GM18508 (cell line): ENCODE measurements around the gene CST7.
"Not testable (repeated sequence)": the region's sequence is repeated elsewhere in the genome, so short reads cannot be mapped to it uniquely, and the experiment has no call there.

ENCODE experiments used
- ATAC-seq: cut with Tn5 transposase; IDR thresholded peaks from one replicate; pipeline ENCODE4 v1.9.1; 2021; ENCODE audit warnings: moderate number of reproducible peaks; ENCODE audit not compliant: insufficient read depth, unreplicated experiment

The CST7 gene, protein sequence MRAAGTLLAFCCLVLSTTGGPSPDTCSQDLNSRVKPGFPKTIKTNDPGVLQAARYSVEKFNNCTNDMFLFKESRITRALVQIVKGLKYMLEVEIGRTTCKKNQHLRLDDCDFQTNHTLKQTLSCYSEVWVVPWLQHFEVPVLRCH

DNA sequence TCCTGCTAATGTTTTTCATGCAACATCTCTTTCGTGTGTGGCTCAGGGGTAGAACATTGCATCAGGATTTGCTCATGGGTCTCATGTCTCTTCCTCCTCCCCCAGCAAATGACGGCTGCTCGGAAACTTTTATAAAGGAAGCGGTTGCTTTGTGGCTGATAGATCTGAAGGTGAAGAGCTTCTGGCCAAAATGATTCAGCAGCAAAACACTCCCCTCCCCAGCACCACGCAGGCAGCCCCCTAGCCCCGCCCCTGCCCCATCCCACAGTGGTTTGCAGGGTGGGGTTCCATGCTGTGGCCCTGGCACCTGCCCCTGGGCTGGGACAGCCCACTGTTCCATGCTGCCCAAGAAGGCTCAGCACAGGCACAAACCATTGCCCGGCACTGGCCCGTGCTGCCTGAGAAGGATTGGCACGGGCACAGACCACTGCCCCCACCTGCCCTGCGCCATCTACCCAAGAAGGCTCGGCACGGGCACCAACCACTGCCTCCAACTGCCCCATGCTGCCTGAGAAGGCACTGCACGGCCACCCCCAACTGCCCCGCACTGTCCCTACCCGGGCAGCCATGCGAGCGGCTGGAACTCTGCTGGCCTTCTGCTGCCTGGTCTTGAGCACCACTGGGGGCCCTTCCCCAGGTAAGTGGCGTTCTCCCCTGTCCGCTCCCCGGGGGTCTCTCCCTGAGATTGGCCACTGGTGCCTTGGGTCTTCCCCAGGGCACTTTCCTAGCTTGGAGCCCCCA lies at the start of gene CST7:
Gene CST7, plus strand, starts transcription at position 331 of the 741 bp plus-strand sequence. Its CDS starts 237 bp downstream, at position 568.
- ATAC-seq = no peak

DNA sequence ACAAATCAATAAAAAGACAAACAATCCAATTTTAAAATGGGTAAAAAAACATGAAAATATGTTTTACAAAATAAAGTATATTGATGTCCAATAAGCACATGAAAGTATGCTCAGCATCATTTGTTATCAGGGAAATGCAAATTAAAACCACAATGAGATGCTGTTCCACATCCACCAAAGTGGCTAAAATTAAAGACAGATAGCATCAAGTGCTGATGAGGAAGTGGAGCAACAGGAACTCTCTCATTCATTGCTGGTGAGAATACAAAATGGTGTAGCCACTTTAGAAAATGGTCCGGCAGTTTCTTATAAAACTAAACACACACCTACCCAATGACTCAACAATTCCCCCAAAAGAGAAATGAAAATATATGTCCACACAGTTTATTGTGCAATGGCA lies 42.3 kb upstream of the CST7 start:
- no peak for ATAC-seq

DNA sequence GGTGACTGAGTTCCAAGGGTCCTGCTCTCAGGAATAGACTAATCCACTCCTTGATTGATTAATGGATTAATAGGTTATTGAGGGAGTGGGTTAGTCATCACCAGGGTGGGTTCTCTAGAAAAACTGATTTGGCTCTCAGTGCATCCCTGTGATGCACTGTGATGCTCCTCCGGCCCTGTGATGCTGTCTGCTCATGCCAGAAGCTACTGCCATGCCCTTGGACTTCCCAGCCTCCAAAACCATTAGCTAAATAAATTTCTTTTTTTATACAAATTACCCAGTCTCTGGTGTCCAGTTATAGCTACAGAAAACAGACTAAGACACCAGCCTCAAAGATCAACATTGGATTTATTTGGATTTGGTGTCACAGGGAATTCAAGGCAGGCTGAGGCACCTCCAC lies 40.4 kb upstream of the CST7 start:
- no peak for ATAC-seq

DNA sequence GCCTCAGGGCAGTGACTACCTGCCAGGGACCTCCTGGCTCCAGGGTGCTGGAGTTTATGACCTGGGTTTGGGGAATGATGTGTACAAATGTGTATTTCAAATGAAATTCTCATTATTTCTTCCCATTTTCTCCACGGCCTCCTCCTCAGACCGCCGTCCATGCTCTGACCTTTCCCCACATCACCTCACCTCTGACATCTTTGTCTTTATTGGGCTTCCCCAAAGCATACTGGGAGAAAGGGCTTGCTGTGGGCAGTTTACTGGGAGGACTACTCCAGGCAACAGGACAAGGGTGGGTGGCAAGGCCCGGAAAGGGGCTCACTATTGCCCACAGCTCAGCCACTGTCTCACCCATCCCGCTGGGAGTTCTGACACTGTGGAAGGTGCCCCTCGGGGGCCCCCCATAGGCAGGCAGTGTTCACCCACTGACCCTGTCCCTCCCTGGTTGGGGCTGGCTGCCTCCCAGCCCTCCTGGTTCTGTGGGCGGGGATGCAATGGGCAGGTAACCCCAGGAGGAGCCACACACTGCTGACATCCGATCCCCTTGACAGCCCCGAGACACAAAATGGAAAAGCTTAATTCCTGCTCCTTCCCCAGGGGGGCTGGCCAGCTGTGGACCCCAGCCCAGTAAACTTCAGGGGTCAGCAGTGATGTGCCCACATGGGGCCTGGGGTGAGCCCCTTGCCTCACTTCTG lies 39.8 kb upstream of the CST7 start:
- ATAC-seq = no peak

DNA sequence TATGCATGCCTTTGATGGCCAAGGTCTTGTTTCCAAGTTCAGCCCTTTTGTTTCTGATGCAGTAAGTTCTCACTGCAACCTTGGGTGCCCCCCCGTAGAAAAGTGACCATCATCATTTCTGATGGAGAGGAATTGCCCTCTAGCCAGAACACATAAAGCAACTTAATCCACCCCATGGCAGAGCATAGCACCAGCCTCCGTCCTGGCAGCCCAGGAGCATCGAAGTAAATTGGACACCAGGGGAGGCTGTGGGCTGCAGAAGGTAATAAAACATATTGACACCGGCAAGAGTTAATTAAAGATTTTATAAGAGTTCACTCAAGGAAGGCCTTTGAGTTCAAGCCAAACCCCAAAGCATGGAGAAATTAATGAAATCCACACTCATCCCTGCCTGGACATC lies 39.2 kb upstream of the CST7 start:
- ATAC-seq = no peak

DNA sequence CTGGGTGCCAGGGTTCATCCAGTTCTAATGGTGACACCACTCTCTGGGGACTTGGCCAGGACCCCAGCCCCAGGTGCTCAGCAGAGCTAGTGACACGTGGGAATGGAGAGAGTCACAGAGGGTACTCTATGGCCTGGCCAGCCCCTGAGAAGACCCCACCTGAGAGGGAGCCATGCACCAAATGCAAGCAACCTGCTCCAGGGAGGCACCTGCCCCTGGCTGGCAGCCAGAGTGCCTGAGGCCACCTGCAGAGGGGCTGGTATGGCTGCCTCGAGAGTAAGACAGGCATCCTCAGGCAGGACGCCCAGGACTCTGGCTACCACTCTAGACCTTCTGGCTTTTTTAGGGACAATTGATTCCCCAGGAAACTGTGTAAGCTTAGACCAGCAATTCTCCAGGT lies 38.6 kb upstream of the CST7 start:
- ATAC-seq = no peak

DNA sequence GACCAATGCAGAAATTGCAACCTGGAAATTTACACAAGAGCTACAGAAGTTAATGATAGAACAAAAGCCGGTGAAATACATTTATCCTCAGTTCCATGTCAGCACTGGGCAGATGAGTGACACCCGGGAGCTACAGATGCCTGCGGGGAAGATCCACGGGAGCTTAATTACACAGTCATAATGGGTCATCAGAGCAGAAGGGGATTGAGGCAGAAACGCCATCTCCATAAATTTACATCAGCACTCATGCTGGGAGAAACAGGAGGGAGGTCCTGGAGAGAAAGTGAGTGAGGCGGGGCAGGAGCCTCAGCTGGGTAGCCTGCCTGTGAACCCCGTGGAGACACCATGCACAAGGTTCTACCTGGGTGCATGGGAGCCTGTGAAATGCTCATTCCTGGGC lies 37.6 kb upstream of the CST7 start:
- no peak for ATAC-seq

DNA sequence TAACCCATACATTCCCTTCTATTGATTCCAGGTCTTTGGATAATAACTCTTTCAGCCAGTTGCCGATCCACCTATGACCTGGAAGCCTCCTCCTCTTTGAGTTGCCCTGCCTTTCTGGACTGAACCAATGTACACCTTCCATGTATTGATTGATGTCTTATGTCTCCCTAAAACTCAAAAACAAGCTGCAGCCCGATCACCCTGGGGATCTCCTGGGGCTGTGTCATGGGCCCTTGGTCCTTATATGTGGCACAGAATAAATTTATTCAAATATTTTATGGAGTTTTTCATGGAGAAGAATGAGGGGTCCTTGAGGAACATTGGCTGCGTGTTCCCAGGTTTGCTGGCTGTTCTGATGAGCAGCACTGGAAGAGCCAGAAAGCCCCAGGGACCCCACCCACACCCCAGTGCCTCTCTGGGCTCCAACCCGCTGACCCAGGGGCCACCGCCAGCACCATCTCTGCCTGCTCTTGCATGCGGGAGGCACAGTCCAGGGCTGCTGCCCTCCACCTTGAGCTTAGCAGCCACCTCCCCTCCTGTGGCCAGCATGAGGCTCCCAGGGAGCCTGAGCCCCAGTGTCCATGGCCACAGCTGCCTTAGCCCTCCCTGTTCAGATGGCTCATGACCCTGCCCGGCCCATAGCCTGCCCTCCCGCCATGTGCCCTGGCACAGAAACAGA lies 36.5 kb upstream of the CST7 start:
- ATAC-seq = no peak

DNA sequence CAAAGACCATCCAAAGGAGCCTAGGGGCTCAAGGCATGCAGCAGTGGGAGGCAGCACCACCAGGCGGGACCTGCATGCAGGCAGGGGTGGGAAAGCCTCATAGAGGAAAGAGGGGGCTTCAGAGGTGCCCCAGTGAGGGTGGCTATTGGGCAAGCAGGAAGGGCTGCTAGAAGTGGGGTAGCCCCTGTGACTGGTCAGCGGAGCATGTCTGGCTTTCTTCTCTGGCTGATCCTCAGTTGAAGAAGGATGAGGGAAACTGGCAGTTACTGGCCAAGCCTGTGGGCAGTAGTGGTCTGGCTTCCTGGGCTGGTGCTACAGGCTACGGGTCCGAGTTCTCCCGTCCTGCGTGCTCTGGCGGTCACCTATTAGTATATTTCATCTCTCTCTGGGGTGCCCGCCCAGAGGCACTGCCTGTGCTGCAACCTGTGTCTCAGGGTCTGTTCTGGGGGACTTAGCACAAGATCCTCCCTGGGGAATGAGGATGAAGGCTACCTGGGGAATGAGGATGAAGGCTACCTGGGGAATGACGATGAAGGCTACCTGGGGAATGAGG lies 35.9 kb upstream of the CST7 start:
- ATAC-seq = no peak

DNA sequence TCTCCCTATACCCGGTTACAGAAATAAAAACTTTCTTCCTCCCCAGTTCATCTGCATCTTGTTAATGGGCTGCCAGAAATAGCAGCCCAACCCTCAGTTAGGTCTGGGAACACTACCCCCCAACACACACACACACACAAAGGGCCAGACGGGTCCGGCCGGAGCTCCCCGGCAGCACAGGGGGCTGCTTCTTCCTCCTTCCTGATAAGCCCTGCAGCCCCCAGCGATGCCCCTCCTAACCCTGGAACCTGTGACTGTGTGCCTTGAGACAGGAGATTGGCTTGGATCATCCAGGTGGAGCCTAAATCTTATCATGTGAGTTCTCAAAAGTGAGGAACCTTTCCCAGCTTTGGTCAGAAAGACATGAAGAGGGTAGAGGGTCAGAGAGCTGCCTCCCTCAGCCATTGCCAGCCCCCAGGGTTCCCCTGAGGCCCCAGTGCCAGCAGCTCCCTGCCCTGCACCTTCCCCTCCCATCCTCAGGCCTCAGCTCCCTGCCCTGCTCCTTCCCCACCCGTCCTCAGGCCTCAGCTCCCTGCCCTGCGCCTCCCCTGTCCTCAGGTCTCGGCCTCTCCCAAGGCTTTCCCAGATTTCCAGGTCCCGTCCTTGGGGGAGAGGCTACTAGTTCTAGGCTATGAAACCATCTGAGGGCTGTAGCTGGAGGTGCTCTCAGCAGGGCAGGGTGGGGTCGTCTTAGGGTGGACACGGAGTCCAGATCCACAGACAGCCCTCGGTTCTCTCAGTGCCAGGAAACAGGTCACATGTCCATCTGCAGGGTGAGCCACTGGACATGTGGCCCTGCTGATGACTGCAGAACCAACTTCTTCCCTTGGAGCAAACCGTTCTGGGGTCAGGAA lies 34.5 kb upstream of the CST7 start:
- ATAC-seq = no peak

DNA sequence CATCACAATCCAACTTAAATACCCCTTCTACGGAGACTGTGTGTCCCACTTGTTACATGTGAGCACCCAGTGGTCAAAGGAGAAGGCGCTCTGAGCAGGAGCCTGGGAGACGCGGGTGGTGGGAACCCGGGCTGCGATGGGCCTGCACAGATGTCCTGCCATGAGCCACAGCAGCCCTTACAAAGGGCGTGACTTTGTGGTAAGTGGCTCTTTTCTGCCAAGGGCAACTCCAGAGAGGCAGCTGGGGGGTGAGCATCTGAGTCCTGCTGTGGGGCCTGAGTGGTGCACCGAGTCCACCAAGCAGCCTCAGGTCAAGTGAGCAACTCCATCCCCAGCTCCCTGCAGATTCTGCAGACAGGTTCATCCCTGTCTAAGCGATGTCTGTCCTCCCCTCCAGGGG lies 33.6 kb upstream of the CST7 start:
- no peak for ATAC-seq

DNA sequence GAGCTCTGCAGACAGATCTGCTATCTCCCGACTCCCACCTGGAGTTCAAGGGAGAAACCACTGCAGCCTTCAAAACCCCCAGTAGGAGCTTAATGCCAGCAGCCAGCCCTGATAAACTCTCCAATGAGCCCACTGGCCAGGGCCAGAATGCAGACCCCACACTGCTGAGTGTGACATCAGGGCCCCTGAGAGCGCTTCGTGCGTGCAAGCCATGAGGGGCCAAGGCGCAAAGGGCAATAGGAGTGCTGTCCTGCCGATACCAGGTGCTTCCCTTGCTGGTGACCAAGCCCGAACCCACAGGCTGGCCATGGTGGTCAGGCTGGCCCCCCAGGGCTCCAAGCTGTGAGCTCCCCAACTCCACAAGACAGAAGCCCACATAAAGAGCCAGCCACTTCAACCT lies 33.2 kb upstream of the CST7 start:
- no peak for ATAC-seq

DNA sequence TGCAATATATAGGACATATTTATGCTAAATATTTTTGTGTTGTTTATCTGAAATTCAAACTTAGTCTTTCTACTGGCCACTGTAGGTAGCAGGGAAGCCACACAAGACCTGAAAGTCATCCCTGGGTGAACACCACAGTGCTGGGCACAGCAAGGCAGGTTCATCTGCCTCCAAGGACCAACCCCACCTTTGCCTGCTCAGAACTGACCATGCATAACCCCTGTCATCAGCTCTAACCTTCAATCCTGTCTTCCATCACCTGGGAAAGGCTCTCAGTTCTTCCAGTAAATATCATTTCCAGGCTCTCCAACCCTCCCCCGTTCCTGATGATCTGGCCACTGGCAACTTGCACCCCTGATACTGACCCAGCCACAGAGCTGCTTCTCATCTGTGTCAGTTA lies 32.7 kb upstream of the CST7 start:
- no peak for ATAC-seq

DNA sequence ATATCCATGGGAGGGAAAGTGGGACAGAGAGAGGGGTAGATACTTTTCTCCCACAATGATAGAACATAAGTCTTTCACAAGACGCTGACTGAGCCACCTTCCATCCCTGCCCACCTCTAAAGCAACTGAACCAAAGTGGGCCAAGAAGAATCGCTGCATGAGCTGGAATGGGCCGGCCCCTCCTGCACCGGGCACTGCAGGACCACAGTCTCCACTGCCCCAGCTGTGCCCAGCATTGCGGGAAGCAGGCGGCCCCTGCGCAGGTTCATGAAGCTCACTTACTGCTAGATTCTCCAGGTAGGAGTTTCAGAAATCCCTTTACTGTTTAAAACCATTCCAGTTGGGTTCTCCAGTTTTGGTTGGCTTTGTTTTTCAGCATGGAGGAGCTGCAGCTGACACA lies 32.0 kb upstream of the CST7 start:
- no peak for ATAC-seq

DNA sequence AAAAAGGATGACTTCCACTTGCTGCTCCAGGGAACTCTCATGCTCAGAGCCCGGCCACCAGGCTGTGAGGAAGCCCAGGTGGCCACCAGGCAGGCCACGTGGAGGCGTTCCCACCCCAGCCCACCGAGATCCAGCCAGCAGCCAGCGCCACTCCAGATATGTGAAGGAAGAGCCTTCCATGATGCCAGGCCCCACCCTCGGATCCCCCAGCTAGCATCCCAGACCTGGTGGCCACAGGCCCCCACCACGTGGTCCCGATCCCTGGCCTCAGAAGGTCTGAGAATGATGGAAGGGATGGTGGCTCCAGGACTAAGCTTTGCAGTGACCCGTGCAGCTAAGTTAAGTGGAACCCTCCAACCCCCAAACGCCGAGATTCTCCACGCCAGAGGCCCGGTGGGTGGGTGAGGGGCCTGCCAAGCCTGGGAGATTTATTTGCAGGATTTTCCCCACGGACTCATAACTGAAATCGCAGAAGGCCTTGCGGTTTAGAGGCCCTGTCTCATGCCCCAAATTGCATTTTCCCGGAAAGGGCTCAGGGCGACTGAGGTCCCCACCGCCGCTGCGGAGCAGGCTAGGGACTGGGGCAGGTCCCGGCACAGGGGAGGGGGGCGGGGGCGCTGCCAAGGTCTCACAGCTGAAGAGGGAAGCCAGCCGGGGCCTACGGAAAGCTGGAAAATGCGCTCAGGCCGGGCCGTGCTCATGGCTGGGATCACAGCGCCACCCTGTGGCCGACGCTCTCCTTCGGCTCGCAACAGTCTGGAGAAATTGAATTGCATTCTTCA lies 31.1 kb upstream of the CST7 start:
- no peak for ATAC-seq

DNA sequence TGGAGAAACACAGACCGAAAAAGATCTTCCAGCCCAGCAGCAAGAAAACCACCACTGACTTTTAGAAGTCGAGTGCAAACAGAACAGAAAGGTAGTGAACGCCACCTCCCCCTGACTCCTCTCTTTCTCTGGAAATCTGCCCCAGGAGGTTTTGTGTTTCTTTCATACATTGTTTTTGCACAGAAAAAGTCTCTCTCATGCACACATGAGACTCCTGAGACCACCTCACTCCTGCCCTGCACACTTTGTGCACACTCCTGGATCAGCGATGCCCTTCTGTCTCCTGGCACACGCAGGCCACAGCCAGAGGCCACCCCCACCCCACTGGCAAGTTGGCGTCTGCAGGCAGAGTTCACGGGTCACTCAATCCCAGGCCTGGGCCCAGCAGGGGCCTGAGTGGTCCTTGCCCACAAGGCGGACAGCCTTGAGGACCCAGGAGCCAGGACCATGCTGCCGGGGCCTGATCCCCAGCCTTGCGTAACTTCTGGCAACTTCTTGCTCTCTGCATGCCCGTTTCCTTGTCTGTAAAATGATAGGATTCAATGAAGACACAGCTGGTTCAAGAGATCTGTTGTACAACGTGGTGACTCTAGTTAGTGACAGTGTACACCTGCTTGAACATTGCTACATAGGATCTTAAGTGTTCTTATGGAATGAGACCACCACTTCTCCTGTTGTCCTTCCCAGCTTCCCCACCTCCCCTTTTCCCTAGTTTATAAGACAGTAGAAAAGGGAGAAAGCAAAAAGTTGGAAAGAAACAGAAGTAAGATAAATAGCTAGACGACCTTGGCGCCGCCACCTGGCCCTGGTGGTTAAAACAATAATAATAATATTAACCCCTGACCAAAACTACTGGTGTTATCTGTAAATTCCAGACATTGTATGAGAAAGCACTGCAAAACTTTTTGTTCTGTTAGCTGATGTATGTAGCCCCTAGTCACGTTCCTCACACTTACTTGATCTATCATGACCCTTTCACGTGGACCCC lies 30.2 kb upstream of the CST7 start:
- no peak for ATAC-seq

DNA sequence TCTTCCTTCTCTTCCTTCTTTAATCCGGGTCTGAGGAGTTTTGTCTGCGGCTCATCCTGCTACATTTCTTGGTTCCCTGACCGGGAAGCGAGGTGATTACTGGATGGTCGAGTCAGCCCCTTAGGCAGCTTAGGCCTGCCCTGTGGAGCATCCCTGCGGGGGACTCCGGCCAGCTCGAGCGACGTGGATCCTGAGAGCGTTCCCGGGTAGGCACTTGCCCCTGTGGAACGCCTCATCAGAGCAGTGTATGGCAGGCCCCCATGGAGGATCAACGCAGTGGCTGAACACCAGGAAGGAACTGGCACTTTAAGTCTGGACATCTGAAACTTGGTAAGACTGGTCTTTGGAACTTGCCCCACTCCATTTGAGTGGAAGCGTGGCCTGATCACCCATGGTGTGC lies 29.4 kb upstream of the CST7 start:
- not testable (repeated sequence) for ATAC-seq

DNA sequence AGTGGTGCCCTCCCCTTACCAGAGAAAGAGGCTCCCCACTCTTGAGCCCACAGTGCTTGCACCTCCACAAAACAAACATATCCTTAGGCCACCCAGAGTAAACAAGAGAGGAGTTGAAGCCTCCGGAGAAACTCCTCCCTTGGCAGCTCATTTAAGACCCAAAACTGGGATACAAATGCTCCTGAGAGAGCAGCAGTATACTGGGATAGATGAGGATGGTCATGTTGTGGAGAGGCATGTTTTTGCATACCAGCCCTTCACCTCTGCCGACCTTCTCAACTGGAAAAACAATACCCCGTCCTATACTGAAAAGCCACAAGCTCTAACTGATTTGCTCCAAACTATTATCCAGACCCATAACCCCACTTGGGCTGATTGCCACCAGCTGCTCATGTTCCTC lies 28.4 kb upstream of the CST7 start:
- not testable (repeated sequence) for ATAC-seq
